Gastroesophageal sphincter (tissue), 4 donors: ENCODE data around the gene HCN3. TPM values are rescaled to one million over a fixed set of nuclear protein-coding genes. Genes with fewer than 3 reads are reported as not detected.

Experiments used
- ATAC-seq: fragments of 150-250 bp; one replicate; pipeline ENCODE4 v1.9.1; 2016; ENCODE audit warnings: mild to moderate bottlenecking, moderate library complexity
- H3K27ac ChIP-seq, 4 donors: fragments of 200-600 bp; sonication (generic) in 3 of 4; 1 replicate in 3 of 4; 2 replicates in 1 of 4; pipeline ENCODE4 v1.5.1; 2016 to 2019
- H3K27me3 ChIP-seq: fragments of 200-600 bp; sonication (generic); one replicate; pipeline ENCODE4 v1.5.1; 2019
- H3K36me3 ChIP-seq, 2 donors: fragments of 200-600 bp; sonication (generic); one replicate each; pipeline ENCODE4 v1.5.1; 2019; ENCODE audit warnings: control low read depth in 1 of 2
- H3K4me1 ChIP-seq, 3 donors: fragments of 200-600 bp; sonication (generic); 1 replicate in 2 of 3; 2 replicates in 1 of 3; pipeline ENCODE4 v1.5.1; 2016 to 2019; ENCODE audit warnings: control low read depth in 2 of 3
- H3K4me3 ChIP-seq, 2 donors: fragments of 200-600 bp; sonication (generic); one replicate each; pipeline ENCODE4 v1.5.1; 2019; ENCODE audit warnings: mild to moderate bottlenecking in 1 of 2, moderate library complexity in 1 of 2
- H3K9me3 ChIP-seq, 3 donors: fragments of 200-600 bp; sonication (generic); one replicate each; pipeline ENCODE4 v1.5.1; 2017 to 2019; ENCODE audit warnings: control low read depth in 2 of 3
- EP300 ChIP-seq: sonication (generic); formaldehyde crosslinking; IDR thresholded peaks from one replicate; pipeline ENCODE4 v1.6.1; 2017; ENCODE audit warnings: antibody characterized with exemption, mild to moderate bottlenecking
- POLR2A ChIP-seq, 2 donors: fragments of 450-650 bp; IDR thresholded peaks; one replicate each; pipeline ENCODE4 v1.6.1; 2017; ENCODE audit warnings: antibody characterized with exemption in 2 of 2, mild to moderate bottlenecking in 2 of 2, moderate library complexity in 1 of 2
- POLR2AphosphoS5 ChIP-seq: sonication (generic); formaldehyde crosslinking; IDR thresholded peaks from one replicate; pipeline ENCODE4 v1.6.1; 2017; ENCODE audit warnings: antibody characterized with exemption
- WGBS, 2 donors: methylation state at CpG; one replicate each; pipeline ENCODE4 v1.1.5; 2018; ENCODE audit warnings: low coverage in 1 of 2; 5-methylcytosine and 5-hydroxymethylcytosine counted together
- total RNA-seq, 4 donors: library from RNA; depleted of rRNA; stranded (reverse); fragments of >200 nt; gene quantifications; one replicate each; pipeline ENCODE4 v1.1.0, GENCODE V29; 2016
- TF ChIP-seq, protein P1 (sequence below), 4 experiments: fragments of 200-600 bp in 2 of 4; fragments of 450-650 bp in 2 of 4; sonication (generic) in 1 of 4; IDR thresholded peaks; one replicate each; pipeline ENCODE4 v1.5.1; 2017 to 2019; ENCODE audit warnings: antibody characterized with exemption in 4 of 4, mild to moderate bottlenecking in 2 of 4, moderate library complexity in 2 of 4

Gene HCN3
- total RNA-seq, 4 donors from 2014 or later = 0.47 to 2.2 (median 1.6) TPM

DNA sequence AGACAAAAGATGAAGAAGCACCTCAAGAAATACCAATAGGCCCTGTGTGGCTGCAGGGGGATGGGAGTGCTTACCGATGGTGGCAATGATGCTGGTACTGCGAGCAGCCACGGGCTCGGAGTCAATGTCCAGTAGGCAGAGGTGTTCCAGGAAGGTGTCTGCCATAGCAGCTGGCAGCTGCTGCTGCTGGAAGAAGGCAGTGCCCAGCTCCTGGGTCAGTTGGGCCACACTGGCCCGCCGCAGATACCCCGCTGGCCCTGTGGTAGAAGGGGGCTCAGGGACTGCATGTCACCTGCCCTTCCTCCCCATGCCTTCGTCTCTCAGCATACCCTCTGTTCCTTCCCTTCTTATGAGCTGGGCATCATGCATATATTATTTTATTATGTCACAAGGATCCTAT lies 22.8 kb downstream of the HCN3 start:
- TF ChIP-seq POLR2A (IDR thresholded peaks at IDR 0.05) (no peak), POLR2AphosphoS5 (no peak), EP300 (no peak)
- TF ChIP-seq, protein P1, sequence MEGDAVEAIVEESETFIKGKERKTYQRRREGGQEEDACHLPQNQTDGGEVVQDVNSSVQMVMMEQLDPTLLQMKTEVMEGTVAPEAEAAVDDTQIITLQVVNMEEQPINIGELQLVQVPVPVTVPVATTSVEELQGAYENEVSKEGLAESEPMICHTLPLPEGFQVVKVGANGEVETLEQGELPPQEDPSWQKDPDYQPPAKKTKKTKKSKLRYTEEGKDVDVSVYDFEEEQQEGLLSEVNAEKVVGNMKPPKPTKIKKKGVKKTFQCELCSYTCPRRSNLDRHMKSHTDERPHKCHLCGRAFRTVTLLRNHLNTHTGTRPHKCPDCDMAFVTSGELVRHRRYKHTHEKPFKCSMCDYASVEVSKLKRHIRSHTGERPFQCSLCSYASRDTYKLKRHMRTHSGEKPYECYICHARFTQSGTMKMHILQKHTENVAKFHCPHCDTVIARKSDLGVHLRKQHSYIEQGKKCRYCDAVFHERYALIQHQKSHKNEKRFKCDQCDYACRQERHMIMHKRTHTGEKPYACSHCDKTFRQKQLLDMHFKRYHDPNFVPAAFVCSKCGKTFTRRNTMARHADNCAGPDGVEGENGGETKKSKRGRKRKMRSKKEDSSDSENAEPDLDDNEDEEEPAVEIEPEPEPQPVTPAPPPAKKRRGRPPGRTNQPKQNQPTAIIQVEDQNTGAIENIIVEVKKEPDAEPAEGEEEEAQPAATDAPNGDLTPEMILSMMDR (IDR thresholded peaks at IDR 0.05) = no peak
- Histone ChIP-seq H3K27ac (no peak overlapping the region), H3K4me3 (no peak overlapping the region), H3K27me3 (peaks cover 34% of the 10 kb centered on the region), H3K4me1 (peaks cover 0 to 9% (median 2%) of the 10 kb centered on the region in 3 donors), H3K36me3 (no peaks in the 10 kb centered on the region), H3K9me3 (no peaks in the 10 kb centered on the region)
- 95 to 100% methylated on average over 4 to 7 of the region's 8 CpGs for WGBS, 2 donors
- ATAC-seq = no peak

DNA sequence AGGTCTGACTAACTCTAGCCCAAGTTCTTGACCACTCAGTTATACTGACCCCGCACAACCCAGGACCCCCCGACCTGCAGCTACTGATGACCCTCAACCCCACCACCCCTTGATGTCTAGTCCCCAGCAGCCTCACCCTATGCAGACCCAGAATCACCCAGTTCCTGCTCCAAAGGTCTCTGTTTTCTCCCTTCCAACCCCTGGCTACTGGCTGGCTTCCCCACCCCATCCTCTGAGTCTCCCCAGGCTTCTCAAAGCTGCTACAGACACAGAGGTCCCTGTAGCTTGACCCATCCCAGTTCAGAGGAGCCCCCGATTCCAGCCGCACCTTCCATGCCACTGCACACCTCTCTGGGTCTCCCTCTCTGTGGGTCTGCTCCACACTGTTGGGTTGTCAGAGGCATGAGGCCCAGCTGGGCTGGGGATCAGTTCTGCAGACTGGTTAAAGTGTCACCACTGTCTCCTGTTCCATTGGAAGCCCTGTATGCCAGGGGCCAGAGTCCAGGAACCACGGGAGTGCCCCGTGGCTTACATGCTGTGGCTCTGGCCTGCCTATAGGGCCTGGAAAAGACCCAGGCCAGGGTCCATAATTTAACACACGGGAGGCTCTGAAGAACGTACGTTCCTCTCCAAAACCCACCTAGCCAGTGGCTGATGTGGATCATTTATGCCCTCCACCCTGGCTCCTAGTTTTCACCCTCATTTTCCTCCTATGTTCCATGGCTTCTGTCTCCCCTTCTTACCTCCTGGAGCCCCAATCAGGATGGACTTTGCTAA lies 23.5 kb downstream of the HCN3 start:
- Histone ChIP-seq H3K27me3 (peaks cover 27% of the 10 kb centered on the region), H3K4me3 (no peak overlapping the region), H3K4me1 (peaks cover 0 to 2% (median 0%) of the 10 kb centered on the region in 3 donors), H3K27ac (no peak overlapping the region), H3K9me3 (no peaks in the 10 kb centered on the region), H3K36me3 (no peaks in the 10 kb centered on the region)
- no peak for TF ChIP-seq EP300
- no peak for TF ChIP-seq POLR2AphosphoS5
- TF ChIP-seq POLR2A (IDR thresholded peaks at IDR 0.05) = no peak
- TF ChIP-seq, protein P1 (IDR thresholded peaks at IDR 0.05) = no peak
- no peak for ATAC-seq
- WGBS, 2 donors = 80 to 100% methylated on average over 1 to 4 of the region's 9 CpGs

DNA sequence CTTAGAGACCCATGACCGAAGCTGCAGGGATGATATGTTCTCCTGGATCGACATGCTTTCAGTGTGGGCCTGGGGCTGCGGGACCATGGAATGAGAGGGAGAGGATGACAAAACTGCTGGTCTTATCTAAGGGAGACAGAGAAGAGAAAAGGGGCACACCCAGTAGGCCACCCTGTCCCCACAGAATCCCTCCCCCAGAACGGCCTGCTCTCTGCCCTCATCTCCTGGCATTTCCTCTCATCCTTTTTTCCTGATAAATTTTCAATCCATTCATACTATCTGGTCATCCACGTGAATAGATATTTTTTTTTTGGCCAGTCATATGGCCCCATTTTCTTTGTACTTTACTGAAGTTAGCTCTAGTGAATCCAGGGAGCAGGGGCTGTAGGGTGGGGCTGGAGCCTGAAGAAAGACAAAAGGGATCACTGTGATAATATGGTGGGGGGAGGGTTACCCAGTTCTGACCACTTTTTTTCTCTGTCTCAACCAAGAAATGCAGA lies 24.1 kb downstream of the HCN3 start, which contains the start of gene PKLR:
Gene PKLR (minus strand): TSS at position 97 of the 500 bp plus-strand sequence. CDS start 43 bp downstream, at position 54.
- H3K27ac ChIP-seq = no peak within 1 kb of the TSS
- H3K9me3 ChIP-seq = no peaks in the 10 kb centered on the region
- peaks cover 20% of the 10 kb centered on the region for H3K27me3 ChIP-seq
- WGBS, 2 donors = 50 to 67% methylated on average over 2 to 3 of the region's 5 CpGs
- no peaks in the 10 kb centered on the region for H3K4me1 ChIP-seq
- H3K36me3 ChIP-seq = no peaks in the 10 kb centered on the region
- no peak for ATAC-seq
- TF ChIP-seq POLR2A (IDR thresholded peaks at IDR 0.05) (no peak), EP300 (no peak)
- TF ChIP-seq, protein P1 (IDR thresholded peaks at IDR 0.05) = no peak
- H3K4me3 ChIP-seq = no peak within 1 kb of the TSS

DNA sequence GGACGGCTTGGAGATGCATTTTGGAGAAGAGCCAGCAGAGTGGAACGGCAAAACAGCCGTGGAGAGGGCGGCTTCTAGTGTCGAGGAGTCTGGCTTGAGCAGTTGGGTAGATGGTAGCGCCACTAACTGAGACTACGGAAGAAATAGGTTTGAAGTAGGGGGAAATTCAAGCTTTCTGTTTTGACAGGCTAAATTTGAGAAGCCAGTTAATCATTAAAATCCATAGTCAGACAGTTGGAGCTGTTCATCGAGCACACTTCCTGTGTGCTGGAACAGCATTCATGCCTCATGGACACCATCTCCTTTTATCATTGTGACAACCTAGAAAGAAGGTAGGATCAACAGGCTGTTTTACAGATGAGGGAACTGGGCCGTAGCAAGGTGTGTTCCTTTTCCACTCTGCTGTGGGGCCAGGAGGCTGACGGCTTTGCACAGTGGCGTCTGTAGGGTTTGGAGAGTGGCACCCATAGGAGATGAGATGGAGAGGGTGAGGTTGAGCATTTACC lies 27.3 kb downstream of the HCN3 start:
- Histone ChIP-seq H3K4me1 (peaks cover 0 to 16% (median 3%) of the 10 kb centered on the region in 3 donors), H3K9me3 (no peaks in the 10 kb centered on the region), H3K27ac (no peak overlapping the region), H3K4me3 (no peak overlapping the region), H3K36me3 (no peaks in the 10 kb centered on the region), H3K27me3 (peaks cover 5% of the 10 kb centered on the region)
- WGBS, 2 donors = 60 to 65% methylated on average over 8 to 10 of the region's 11 CpGs
- TF ChIP-seq EP300 (no peak), POLR2A (IDR thresholded peaks at IDR 0.05) (no peak), POLR2AphosphoS5 (no peak)
- TF ChIP-seq, protein P1 (IDR thresholded peaks at IDR 0.05) = no peak
- ATAC-seq = no peak
